Skin epidermis (tissue), 12 donors: ENCODE measurements around the gene GABBR2.
"Not testable (repeated sequence)": the region's sequence is repeated elsewhere in the genome, so short reads cannot be mapped to it uniquely, and the experiment has no call there.

Experiments used
- H3K27ac ChIP-seq, 21 experiments: fragments of 200-600 bp; sonication (generic) in 11 of 21; one replicate each; pipeline ENCODE4 v1.5.0; 2020; ENCODE audit warnings: mild to moderate bottlenecking in 3 of 21, inconsistent platforms in 2 of 21, moderate library complexity in 2 of 21
- H3K4me3 ChIP-seq, 7 experiments: fragments of 200-600 bp; sonication (generic) in 2 of 7; one replicate each; pipeline ENCODE4 v1.5.0; 2020; ENCODE audit warnings: inconsistent platforms in 2 of 7, mild to moderate bottlenecking in 2 of 7, moderate library complexity in 1 of 7

GABBR2 gene

DNA sequence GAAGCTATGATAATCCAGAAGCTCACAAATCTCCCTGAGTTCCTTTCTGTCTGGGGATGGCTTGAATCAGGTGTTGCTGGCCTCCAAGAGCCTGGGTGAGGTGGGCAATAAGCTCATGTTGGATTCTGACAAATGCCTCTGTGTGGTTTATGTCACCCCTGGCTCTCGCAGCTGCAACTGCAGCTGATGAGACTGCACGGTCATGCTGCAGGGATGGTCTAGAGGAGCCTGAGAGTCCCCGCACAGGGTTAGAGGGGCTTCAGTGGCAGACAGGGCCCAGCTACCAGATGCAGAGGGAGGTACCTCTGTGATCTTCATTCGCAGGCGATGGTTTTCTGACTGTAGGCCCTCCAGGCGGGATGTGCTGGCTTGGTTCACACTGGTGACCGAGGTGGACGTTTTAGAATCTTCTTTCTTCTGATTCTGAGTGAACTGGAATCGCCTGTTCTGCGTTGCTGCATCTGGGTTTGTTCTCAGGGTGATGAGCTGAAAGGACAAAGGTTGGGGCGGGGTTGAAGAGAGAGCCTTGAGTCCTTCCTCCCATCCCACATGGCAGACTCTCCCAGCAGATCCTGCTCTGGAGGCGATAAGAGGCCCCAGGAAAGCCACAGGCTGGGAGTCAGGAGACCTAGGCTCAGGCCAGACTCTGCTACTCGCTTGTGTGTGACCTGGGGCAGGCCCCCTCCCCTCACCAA lies 405.6 kb downstream of the GABBR2 start:
- no peak overlapping the region for H3K4me3 ChIP-seq
- H3K27ac ChIP-seq = no peak overlapping the region

DNA sequence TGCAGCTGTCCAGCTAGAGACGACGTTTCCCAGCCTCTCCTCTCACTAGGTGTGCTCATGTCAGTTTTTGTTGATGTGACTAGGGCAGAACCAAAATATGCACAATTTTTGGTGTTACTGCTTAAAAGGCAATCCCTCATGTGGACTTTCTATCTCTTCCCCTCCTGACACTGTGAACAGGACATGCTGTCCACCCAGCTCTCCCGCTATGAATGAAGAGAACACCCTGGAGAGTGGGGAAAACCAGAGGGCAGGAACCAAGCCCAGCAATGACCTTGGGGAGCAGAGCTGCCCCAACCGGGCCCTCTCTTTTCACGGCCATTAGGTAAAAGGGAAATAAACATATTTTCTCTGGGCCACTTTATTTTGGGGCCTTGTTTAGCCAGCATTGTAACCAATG lies 406.6 kb downstream of the GABBR2 start:
- no peak overlapping the region for H3K27ac ChIP-seq
- H3K4me3 ChIP-seq = no peak overlapping the region

DNA sequence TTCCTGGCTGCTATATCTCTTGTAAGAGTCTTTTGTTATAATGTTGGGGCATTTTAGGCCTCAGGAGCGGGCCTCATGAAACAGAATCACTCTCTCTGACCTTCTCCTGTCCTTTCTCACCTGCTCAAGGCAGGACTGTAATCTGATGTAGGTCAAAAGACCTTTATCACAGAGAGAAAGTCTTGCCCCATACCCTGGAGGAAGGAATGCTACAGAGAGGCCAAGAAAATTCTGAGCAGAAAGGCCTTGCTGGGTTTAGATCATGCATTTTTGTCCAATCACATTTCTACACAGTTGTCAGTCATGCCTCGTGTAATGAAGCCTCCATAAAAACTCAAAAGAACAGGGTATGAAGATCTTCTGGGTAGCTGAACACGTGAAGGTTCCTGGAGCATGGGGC lies 408.1 kb downstream of the GABBR2 start:
- Histone ChIP-seq H3K27ac (no peak overlapping the region), H3K4me3 (no peak overlapping the region)

DNA sequence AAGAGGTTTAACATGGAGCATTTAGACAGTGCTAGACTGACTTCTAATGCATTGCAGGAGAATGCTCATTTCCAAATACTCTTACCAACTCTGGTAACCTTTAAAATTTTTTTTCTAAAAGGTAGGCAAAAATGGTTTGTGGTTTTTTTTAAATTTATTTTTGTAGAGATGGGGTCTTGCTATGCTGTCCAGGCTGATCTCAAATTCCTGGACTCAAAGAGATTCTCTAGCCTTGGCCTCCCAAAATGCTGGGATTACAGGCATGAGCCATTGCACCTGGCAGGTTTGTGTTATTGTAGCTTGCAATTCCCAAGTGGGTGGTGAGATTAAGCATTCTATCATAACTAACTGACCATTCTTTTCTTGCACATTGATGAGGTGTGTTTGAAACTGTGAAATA lies 410.3 kb downstream of the GABBR2 start:
- no peak overlapping the region for H3K4me3 ChIP-seq
- no peak overlapping the region for H3K27ac ChIP-seq

DNA sequence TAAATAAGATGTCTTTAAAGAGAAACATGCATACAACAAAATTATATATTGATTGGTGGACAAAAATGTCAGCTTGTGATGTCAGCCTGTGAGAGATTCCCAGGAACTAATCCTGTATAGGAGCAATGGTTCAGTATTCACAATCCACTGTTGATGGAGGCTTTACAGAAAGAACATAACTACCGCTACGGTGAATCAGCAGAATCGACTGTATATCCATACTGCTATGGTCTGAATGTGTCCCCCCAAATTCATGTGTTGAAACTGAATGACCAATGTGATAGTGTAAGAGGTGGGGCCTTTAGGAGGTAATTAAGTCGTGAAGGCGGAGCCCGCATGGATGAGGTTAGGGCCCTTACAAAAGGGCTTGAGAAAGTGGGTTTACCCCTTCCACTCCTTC lies 412.9 kb downstream of the GABBR2 start:
- no peak overlapping the region for H3K4me3 ChIP-seq
- no peak overlapping the region for H3K27ac ChIP-seq

DNA sequence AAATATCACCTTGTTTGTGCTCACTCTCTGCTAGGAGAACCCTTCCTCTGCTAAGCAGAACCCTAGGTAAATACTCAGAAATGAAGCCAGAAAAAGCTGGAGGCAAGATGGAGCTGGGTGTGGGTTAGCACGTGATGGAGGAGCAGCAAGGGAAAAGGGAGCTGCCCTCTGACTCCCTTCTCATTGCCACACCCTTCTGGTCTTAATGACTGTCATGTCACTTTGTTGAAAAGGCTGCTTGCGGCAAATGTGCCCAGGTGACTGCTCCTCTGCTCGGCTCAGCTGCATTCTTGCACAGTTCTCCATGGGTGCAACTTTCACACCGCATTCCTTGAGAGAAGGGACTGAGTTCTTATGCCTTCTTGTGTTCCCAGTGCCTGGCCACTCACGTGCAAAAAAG lies 416.9 kb downstream of the GABBR2 start:
- Histone ChIP-seq H3K27ac (no peak overlapping the region), H3K4me3 (no peak overlapping the region)

DNA sequence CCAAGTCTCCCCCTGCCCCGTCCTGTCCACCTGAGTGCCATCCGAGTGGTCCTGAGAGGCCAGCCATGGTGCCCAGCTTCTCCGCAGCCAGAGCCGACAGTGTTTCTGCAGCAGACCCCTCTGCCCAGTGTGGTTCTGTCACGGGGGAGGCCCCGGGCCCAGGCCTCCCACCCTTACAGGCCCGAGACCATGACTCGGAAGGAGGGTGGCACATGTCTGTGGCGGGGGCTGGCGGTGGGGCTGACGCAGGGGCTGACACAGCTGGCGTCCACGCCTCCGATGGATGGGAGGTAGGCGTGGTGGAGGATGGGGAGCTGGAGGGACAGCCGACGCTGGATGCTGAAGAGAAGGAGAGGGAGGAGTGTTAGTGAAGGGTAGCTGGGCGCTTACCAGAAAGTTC lies 418.3 kb downstream of the GABBR2 start:
- H3K4me3 ChIP-seq = no peak overlapping the region

DNA sequence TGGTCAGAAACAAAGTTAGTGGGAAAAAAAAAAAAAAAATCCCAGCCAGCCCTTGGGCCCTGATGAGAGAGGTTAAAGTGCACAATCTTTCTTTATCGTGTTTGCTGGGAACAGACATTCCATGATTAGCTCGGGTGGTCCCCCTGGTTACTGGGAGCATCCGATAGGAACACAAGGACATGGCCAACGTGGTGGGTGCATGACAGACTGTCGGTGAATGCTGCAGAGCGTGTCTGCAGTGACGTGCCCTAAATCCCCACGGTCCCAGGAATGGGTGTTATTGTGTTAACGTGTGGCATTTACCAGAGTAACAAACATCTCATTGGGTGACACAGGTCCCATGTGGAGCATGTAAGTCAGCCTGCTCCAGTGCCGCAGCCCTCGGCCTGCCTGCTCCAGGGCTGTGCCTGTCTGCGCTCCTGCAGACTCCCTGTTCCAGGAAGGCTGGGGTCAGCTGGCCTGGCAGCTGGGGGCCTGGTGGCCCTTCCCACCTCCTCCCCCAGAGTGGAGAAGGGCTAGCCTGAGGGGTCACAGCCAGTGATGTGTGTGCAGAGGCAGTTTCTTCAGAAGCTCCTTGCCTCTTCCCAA lies 419.0 kb downstream of the GABBR2 start:
- no peak overlapping the region for H3K27ac ChIP-seq
- H3K4me3 ChIP-seq = no peak overlapping the region

More for the DNA sequence above, 418.3 kb downstream of the GABBR2 start:
- no peak overlapping the region for H3K27ac ChIP-seq

DNA sequence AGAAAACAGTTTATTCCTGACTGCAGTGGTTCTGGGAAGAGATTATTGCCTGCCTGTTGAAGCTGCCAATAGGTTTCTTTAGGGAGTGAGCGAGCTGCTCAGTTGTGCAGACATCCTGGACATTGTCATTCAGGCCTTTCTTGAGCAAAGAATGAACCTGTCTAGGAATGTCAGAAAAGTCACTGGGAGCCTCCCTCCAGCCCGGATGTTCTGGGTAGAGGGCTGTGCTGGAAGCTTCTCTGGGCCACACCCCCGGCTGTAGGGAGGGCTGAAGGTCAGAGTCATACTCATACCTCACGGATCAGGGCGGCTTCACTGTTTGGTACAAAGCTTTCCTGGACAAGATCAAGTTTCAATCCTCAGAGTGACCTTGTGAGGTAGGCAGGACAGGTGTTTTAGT lies 419.9 kb downstream of the GABBR2 start:
- Histone ChIP-seq H3K4me3 (no peak overlapping the region), H3K27ac (no peak overlapping the region)

DNA sequence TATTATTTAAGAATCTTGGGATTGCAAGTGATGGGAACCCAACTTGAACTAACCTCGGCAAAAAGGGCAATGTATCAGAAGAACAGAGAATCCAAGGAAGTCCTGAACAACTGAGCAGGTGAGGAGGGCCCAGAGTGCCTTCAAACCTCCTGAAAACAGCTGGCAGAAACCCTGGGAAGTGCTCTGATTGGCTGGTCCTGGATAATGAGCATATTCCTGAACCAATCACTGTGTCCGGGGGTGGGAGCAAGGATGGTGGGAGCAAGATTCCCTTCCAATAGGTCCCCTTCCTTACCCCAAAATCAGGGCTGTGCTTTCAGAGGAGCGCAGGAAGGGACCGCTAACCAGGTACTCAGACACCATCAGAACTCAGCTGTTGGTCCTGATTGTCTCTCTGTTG lies 421.4 kb downstream of the GABBR2 start:
- Histone ChIP-seq H3K4me3 (no peak overlapping the region), H3K27ac (no peak overlapping the region)

DNA sequence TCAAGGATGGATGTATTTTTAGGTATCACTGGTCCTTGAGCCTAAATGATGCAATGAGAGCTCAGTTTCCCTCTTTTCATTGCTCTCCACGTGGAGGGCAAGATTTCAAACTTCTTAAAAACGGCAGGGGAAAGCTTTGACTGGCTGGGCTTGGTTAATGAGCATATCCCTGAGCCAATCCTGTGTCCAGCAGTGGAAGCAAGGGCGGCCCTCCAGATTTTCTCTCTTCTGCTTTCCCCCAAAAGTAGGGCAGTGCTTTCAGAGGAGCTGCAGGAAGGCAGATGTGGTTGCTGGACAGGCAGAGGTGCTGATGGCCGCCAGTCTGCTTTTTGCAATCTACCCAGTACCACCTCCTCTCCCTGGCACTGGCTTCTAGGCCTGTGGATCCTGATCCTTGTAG lies 423.3 kb downstream of the GABBR2 start:
- no peak overlapping the region for H3K4me3 ChIP-seq
- H3K27ac ChIP-seq = no peak overlapping the region

DNA sequence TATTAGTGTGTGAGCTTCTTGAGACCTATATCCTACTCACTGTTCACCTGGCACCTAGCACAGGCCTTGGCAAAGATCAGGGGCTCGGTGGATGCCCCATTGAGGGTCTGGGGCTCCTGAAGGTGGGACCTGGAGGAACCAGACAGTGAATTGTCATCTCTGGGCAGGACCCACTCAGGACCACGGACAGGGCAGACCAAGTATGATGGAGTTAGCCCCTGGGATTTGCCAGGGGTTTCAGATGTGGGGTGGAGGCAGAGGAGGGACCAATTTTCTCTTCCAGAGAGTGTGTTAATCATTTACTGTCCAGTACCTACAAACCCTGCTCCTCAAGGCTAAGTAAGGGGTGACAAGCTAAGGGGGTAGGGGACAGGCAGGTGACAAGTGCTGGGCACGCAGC lies 424.0 kb downstream of the GABBR2 start:
- Histone ChIP-seq H3K4me3 (no peak overlapping the region), H3K27ac (no peak overlapping the region)

DNA sequence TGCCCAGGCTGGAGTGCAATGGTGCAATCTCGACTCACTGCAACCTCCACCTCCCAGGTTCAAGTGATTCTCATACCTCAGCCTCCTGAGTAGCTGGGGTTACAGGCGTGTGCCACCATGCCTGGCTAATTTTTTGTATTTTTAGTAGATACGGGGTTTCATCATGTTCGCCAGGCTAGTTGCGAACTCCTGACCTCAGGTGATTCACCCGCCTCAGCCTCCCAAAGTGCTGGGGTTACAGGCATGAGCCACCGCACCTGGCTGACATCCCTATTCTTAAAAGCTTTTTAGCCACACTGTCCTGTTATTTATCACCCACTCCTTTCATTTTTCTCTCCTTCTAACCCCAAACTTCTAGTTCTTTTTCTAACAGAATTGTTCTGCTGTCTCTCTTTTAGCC lies 425.6 kb downstream of the GABBR2 start:
- H3K4me3 ChIP-seq, H3K27ac ChIP-seq: not testable (repeated sequence)

DNA sequence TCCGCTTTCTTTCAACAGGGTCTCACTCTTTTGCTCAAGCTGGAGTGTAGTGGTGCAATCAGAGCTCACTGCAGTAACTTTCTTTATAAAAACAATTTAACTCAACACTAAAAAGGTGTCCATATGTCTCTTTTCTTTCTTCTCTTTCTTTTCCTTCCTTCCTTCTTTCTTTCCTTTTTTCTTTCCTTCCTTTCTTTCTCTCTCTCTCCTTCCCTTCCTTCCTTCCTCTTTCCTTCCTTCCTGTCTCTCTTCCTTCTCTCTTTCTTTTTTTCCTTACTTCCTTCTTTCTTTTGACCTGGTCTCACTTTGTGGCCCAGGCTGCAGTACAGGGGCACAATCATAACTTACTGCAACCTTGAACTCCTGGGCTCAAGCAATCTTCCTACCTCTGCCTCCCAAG lies 427.5 kb downstream of the GABBR2 start:
- H3K27ac ChIP-seq = no peak overlapping the region
- no peak overlapping the region for H3K4me3 ChIP-seq

DNA sequence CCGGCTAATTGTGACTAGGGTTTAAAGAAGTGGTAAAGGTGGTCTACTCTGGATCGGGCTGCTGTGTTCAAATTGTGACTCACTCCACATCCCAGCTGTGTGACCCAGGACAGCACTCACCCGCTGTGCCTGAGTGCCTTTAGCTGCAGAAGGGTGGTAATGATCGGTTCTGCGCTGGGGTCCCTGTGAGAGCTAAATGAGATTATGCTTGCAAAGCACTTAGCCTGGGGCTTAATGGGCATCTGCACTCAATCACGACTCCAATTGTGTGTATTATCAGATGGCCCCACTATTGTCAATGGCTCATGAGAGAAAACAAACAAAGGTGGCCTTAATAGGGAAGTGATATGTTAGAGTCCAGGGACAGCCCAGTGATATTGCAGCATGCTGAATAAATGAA lies 428.2 kb downstream of the GABBR2 start:
- no peak overlapping the region for H3K27ac ChIP-seq
- H3K4me3 ChIP-seq = no peak overlapping the region

DNA sequence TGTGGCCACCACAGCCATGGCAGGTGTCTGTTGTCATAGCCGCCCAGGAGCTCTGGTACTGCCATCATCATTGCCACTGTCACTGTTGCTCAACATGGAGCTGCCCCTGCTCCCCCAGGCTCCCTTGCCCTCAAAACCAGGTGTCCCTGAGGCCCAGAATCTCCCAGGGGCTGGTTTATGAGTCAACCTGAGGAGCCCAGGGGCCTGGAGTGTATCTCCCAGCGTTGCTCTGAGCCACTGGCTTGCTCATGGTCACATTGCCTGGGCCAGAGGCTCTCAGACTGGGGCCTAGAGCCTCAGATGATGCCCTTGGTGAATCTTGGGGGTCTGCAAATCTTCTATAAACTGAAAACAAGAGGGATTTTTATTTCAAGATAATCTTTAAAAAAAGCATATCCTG lies 428.6 kb downstream of the GABBR2 start:
- Histone ChIP-seq H3K4me3 (no peak overlapping the region), H3K27ac (no peak overlapping the region)

DNA sequence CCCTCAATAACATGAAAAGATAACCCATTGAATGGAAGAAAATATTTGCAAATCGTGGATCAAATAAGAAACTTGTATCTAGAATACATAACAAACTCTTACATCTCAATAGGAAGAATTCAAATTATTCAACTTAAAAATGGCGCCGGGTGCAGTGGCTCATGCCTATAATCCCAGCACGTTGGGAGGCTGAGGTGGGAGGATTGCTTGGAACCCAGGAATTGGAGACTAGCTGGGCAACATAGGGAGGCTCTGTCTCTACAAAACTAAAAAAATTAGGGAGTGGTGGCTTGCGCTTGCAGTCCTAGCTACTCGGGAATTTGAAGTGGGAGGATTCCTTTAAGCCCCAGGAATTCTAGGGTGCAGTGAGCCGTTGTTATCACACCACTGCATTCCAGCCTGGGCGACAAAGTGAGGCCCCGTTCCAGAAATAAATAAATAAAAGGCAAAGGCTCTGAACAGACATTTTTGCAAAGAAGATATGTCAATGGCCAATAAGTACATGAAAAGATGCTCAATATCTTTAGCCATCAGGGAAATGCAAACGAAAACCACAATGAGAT lies 431.7 kb downstream of the GABBR2 start:
- no peak overlapping the region for H3K27ac ChIP-seq

DNA sequence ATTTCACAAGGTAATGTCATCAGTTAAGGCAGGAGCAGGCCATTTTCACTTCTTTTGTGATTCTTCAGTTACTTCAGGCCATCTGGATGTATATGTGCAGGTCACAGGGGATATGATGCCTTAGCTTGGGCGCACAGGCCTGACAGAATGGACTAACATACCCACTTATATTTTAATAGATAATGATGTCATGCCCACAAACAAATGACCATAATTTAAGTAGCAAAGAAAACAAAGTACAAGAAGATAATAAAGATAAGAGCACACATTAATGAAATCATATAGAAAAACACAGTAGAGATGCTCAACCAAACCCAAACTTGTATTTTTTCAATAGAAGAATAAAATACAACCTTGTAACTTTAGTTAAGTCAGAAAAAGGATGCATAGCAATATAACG lies 433.6 kb downstream of the GABBR2 start:
- Histone ChIP-seq H3K4me3 (no peak overlapping the region), H3K27ac (no peak overlapping the region)

More for the DNA sequence above, 431.7 kb downstream of the GABBR2 start:
- H3K4me3 ChIP-seq = no peak overlapping the region

DNA sequence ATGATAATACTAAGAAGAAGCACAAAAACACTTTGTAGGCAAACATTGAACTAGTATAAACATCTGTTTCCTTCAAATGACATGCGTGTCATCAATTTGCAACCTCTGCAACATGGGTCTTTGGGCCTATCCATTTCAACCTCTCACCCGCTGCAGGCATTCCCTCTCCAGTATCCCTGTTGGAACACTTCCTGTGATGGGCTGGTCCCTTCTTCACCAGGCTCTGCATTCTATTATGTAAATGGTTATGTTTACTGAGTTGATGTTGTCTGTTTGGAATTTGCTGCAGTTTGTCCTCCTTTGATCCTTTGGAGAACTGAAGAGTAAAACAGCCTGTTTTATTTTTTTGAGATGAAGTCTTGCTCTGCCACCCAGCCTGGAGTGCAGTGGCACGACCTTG lies 436.7 kb downstream of the GABBR2 start:
- no peak overlapping the region for H3K27ac ChIP-seq
- no peak overlapping the region for H3K4me3 ChIP-seq

DNA sequence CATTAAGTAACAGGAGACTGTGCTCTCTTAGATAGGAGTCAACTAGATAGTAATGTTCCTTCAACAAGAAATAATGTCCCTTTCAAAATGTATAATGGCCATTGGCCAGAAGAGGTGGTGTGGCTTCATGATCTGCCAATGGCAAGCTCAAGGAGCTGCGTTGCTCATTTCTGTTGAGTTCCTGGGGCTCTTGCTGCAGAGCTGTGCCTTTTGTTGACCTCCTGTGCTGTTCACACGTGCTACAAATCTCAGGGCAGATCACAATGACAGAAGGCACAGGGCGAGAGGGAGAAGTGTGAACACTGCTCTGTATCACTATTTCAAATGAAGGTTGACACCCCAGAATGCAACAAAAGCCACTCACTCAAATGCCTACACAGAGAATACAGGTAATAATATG lies 437.3 kb downstream of the GABBR2 start:
- Histone ChIP-seq H3K27ac (no peak overlapping the region), H3K4me3 (no peak overlapping the region)

DNA sequence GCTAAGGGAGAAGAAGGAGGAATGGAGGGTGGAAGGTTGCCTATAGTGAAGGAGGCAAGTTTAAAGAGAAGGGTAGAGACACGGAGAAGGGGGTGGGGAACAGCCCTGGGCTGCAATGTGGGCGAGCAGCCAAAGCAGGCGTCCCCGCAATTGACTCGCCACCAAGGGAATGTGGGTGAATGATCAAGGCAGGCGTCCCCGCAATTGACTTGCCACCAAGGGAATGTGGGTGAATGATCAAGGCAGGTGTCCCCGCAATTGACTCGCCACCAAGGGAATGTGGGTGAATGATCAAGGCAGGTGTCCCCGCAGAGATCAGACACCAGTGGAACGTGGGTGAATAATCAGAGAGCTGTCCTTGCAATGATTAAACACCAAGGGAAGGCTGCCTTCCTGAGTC lies 438.5 kb downstream of the GABBR2 start:
- H3K27ac ChIP-seq, H3K4me3 ChIP-seq: not testable (repeated sequence)

DNA sequence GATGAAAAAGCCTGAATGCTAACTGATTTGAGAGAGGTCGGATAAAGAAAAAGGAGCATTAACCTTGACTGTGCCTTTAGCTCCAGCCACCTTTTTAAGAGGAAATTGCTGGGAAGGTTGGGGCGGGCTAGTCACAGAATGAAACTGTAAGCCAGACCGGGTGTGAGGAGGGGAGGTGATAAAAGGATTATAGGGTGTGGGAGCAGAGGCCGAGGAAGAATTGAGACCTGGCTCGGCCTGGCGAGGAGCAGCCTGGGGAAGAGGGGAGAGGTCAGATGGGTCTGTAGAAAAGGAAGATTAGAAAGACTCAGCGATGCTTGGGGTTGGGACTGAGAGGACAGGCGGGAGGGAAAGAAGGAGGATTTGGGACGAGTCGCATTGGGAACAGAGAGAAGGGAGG lies 439.1 kb downstream of the GABBR2 start:
- not testable (repeated sequence) for H3K4me3 ChIP-seq, H3K27ac ChIP-seq
